HepG2 (cell line): ENCODE data around the gene BIRC5. TPM values are rescaled to one million over a fixed set of nuclear protein-coding genes. Genes with fewer than 3 reads are reported as not detected.

Experiments used
- ATAC-seq: fragments of 200-7000 bp; cut with Tn5 transposase; 3 replicates; pipeline ENCODE4 v1.9.1; 2020; ENCODE audit warnings: mild to moderate bottlenecking, moderate library complexity
- BruUV-seq: library from RNA; stranded (reverse); fragments of 400-500 nt; replicated peaks from 2 replicates; lab custom pipeline; 2021; lab: Mats Ljungman, UMichigan
- CTCF ChIA-PET: fragments of 300-600 bp; formaldehyde crosslinking; extraction: SDS; loops from one replicate; lab custom pipeline; 2021; ENCODE audit warnings: low total read pairs, inconsistent platforms, low intra/inter-chr PET ratio; lab: Yijun Ruan, JAX
- POLR2A ChIA-PET: fragments of 350-600 bp; sonication (Branson Sonifier 250); formaldehyde crosslinking; loops from one replicate; lab custom pipeline; 2020; ENCODE audit warnings: antibody characterized with exemption, inconsistent platforms; lab: Yijun Ruan, JAX
- DNase-seq: peaks from one replicate; pipeline ENCODE4 v3.0.0-alpha.2; 2015; ENCODE audit warnings: low spot score
- FAIRE-seq: peaks from 3 replicates; lab custom pipeline; 2011; peaks lifted over from hg19 to GRCh38; lab: Jason Lieb, UNC
- H2AFZ ChIP-seq: one replicate; pipeline ENCODE4 v1.6.1; 2011; ENCODE audit warnings: low read length, inconsistent platforms
- H3K27ac ChIP-seq: fragments of 300-600 bp; 3 replicates; pipeline ENCODE4 v1.8.0; 2011; ENCODE audit warnings: mixed run types, mild to moderate bottlenecking, mixed read lengths, low read length, inconsistent platforms; ENCODE audit not compliant: insufficient read depth; ENCODE audit errors: extremely low read length
- H3K27me3 ChIP-seq, 2 experiments: fragments of 200-600 bp in 1 of 2; 2 replicates in 1 of 2; 3 replicates in 1 of 2; pipeline versions ENCODE4 v1.6.0 to v1.8.0; 2011; ENCODE audit warnings: low read length in 2 of 2, mild to moderate bottlenecking in 2 of 2, moderate library complexity in 2 of 2, inconsistent platforms in 1 of 2; ENCODE audit not compliant: insufficient read depth in 2 of 2, control insufficient read depth in 1 of 2
- H3K36me3 ChIP-seq, 2 experiments: fragments of 200-600 bp in 1 of 2; replicated peaks in 1 of 2; 2 replicates in 1 of 2; 3 replicates in 1 of 2; pipeline versions ENCODE4 v1.5.1 to v1.8.0; 2011; ENCODE audit warnings: low read length in 2 of 2, inconsistent platforms in 1 of 2; ENCODE audit not compliant: insufficient read depth in 2 of 2, control insufficient read depth in 1 of 2
- H3K4me1 ChIP-seq: 2 replicates; pipeline ENCODE4 v1.5.1; 2012; ENCODE audit warnings: low read length, inconsistent platforms; ENCODE audit not compliant: insufficient read depth
- H3K4me2 ChIP-seq: 2 replicates; pipeline ENCODE4 v1.6.0; 2011; ENCODE audit warnings: low read depth, low read length, inconsistent platforms
- H3K4me3 ChIP-seq, 3 experiments: fragments of 200-600 bp in 1 of 3; sonication (generic), shearing (Covaris generic) in 1 of 3; replicated peaks in 1 of 3; 2 replicates each; pipeline ENCODE4 v1.5.1; 2011 to 2016; ENCODE audit warnings: low read length in 3 of 3, inconsistent platforms in 2 of 3, low read depth in 2 of 3, mild to moderate bottlenecking in 2 of 3, control low read depth in 1 of 3, mixed read lengths in 1 of 3; ENCODE audit not compliant: insufficient read depth in 1 of 3
- H3K79me2 ChIP-seq: one replicate; pipeline ENCODE4 v1.6.1; 2011; ENCODE audit warnings: low read length, inconsistent platforms; ENCODE audit not compliant: insufficient read depth
- H3K9ac ChIP-seq: 2 replicates; pipeline ENCODE4 v1.6.0; 2011; ENCODE audit warnings: mild to moderate bottlenecking, low read depth, low read length, inconsistent platforms; ENCODE audit not compliant: insufficient read depth
- H3K9me3 ChIP-seq: 2 replicates; pipeline ENCODE4 v1.5.1; 2012; ENCODE audit warnings: mild to moderate bottlenecking, low read length
- H4K20me1 ChIP-seq: 2 replicates; pipeline ENCODE4 v1.6.0; 2011; ENCODE audit warnings: inconsistent platforms, mild to moderate bottlenecking, low read length, moderate library complexity; ENCODE audit not compliant: insufficient read depth
- CHCHD3 ChIP-seq: sonication (generic); formaldehyde crosslinking; IDR thresholded peaks from 2 replicates; pipeline ENCODE4 v1.8.0; 2022; ENCODE audit warnings: mild to moderate bottlenecking, missing genetic modification reagents, moderate library complexity
- GABPA ChIP-seq, 2 experiments: IDR thresholded peaks; 2 replicates each; pipeline ENCODE4 v1.6.1; 2011 to 2016; ENCODE audit warnings: low read depth in 2 of 2, low read length in 1 of 2, missing biosample characterization in 1 of 2, missing genetic modification characterization in 1 of 2
- HOXA5 ChIP-seq: sonication (generic); formaldehyde crosslinking; IDR thresholded peaks from 2 replicates; pipeline ENCODE4 v1.4.0; 2020; ENCODE audit warnings: missing genetic modification reagents
- KMT2A ChIP-seq: sonication (generic); formaldehyde crosslinking; IDR thresholded peaks from 2 replicates; pipeline ENCODE4 v1.4.0; 2020; ENCODE audit warnings: missing genetic modification reagents
- ZNF24 ChIP-seq: fragments of 450-650 bp; IDR thresholded peaks from 2 replicates; pipeline ENCODE4 v1.6.1; 2017; ENCODE audit warnings: antibody characterized with exemption, mild to moderate bottlenecking
- ZNF512 ChIP-seq: sonication (generic); formaldehyde crosslinking; IDR thresholded peaks from 2 replicates; pipeline ENCODE4 v1.4.0; 2020; ENCODE audit warnings: mild to moderate bottlenecking, missing genetic modification reagents
- ZNF580 ChIP-seq: IDR thresholded peaks from 2 replicates; pipeline ENCODE4 v1.6.1; 2016; ENCODE audit warnings: low read depth, borderline replicate concordance
- ZNF710 ChIP-seq: sonication (generic); formaldehyde crosslinking; IDR thresholded peaks from 2 replicates; pipeline ENCODE4 v1.5.0; 2020; ENCODE audit warnings: mild to moderate bottlenecking, missing genetic modification reagents, borderline replicate concordance
- ZNF816 ChIP-seq: sonication (generic); formaldehyde crosslinking; IDR thresholded peaks from 2 replicates; pipeline ENCODE4 v1.8.0; 2022; ENCODE audit warnings: missing genetic modification reagents, mild to moderate bottlenecking, borderline replicate concordance
- ZNF878 ChIP-seq: sonication (generic); formaldehyde crosslinking; IDR thresholded peaks from 2 replicates; pipeline ENCODE4 v1.8.1; 2023; ENCODE audit warnings: mild to moderate bottlenecking, missing genetic modification reagents, moderate library complexity
- WGBS: methylation state at CpG from one replicate; pipeline ENCODE4 v1.1.6; 2017; ENCODE audit warnings: low lambda C conversion rate; 5-methylcytosine and 5-hydroxymethylcytosine counted together
- in situ Hi-C: cut with HindIII; loops from 2 replicates; pipeline ENCODE4 v1.10.0; 2017; ENCODE audit warnings: low pct_unique_long_range_greater_than_20kb; ENCODE audit not compliant: extremely low pct_ligation_motif_present
- intact Hi-C: fragments of 100-400 bp; cut with micrococcal nuclease; formaldehyde crosslinking; loops from one replicate; pipeline ENCODE4 v1.10.0; 2022; ENCODE audit not compliant: unreplicated experiment
- polyA plus RNA-seq, 8 experiments: library from polyadenylated mRNA; depleted of rRNA in 3 of 8; stranded (reverse) in 7 of 8; unstranded in 1 of 8; fragments of >200 nt; fragmentation: Illumina TruSeq in 4 of 8; extraction: Trizol in 4 of 8; gene quantifications; 2 replicates each; pipeline versions ENCODE4 v1.2.1 to v1.2.3, GENCODE V29; 2011 to 2016; ENCODE audit warnings: low read depth in 4 of 8, missing spikeins in 1 of 8, mixed read lengths in 1 of 8; ENCODE audit not compliant: insufficient read depth in 1 of 8
- total RNA-seq, 5 experiments: library from RNA; depleted of rRNA; stranded (reverse); fragments of >200 nt; fragmentation: Illumina TruSeq; extraction: Trizol; gene quantifications; 2 replicates each; pipeline ENCODE4 v1.2.3, GENCODE V29; 2016; ENCODE audit warnings: low read depth in 1 of 5
- TF ChIP-seq, protein P1 (sequence below): fragments of 450-650 bp; IDR thresholded peaks from 2 replicates; pipeline ENCODE4 v1.6.1; 2016

BIRC5 gene
- total and polyA plus RNA-seq, 2 of the 13 experiments (the other 11 are each of a cell fraction or from before 2014, with no cell fraction given): 30.3 to 135 TPM

- BruUV-seq: no TSS peak
- WGBS: 39% methylated on average over 2 of the region's 2 CpGs
- Histone ChIP-seq H2AFZ (no peak overlapping the region), H3K4me1 (peaks cover 37% of the 10 kb centered on the region), H3K4me2 (no peak overlapping the region), H3K27me3 (peaks cover 17 to 76% of the 10 kb centered on the region in 2 experiments), H3K9me3 (no peaks in the 10 kb centered on the region), H3K79me2 (no peaks in the 10 kb centered on the region), H4K20me1 (no peaks in the 10 kb centered on the region), H3K9ac (no peak overlapping the region), H3K36me3 (no peaks in the 10 kb centered on the region), H3K4me3 (no peak overlapping the region), H3K27ac (no peak overlapping the region)
- ATAC-seq (no peak), FAIRE-seq (no peak), DNase-seq (no peak)
- TF ChIP-seq, protein P1, sequence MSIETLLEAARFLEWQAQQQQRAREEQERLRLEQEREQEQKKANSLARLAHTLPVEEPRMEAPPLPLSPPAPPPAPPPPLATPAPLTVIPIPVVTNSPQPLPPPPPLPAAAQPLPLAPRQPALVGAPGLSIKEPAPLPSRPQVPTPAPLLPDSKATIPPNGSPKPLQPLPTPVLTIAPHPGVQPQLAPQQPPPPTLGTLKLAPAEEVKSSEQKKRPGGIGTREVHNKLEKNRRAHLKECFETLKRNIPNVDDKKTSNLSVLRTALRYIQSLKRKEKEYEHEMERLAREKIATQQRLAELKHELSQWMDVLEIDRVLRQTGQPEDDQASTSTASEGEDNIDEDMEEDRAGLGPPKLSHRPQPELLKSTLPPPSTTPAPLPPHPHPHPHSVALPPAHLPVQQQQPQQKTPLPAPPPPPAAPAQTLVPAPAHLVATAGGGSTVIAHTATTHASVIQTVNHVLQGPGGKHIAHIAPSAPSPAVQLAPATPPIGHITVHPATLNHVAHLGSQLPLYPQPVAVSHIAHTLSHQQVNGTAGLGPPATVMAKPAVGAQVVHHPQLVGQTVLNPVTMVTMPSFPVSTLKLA: peak; percentile 82
- no peak for TF ChIP-seq ZNF816
- in situ Hi-C loops (no loop called here), intact Hi-C loops (no loop called here)
- ChIA-PET CTCF (no interaction called here), POLR2A (interaction anchor here (1.3 kb wide), 1 partner anchor 8 kb away, joined by 6 read pairs; no protein-coding TSS in a partner anchor)
Observed at GRCh38 chr17:78232859-78233173, 18.8 kb downstream of the BIRC5 start.

GRCh38 chr17:78233678-78234077, 19.6 kb downstream of the BIRC5 start:
- ATAC-seq (no peak), FAIRE-seq (no peak), DNase-seq (no peak)
- no TSS peak for BruUV-seq
- Histone ChIP-seq H3K36me3 (no peaks in the 10 kb centered on the region), H3K27me3 (peaks cover 19 to 78% of the 10 kb centered on the region in 2 experiments), H3K27ac (no peak overlapping the region), H3K4me1 (peaks cover 45% of the 10 kb centered on the region), H2AFZ (no peak overlapping the region), H3K9me3 (no peaks in the 10 kb centered on the region), H3K4me3 (no peak overlapping the region), H3K9ac (no peak overlapping the region), H3K4me2 (no peak overlapping the region), H3K79me2 (no peaks in the 10 kb centered on the region), H4K20me1 (no peaks in the 10 kb centered on the region)
- in situ Hi-C loops: no loop called here
- CTCF ChIA-PET: no interaction called here
- POLR2A ChIA-PET: no interaction called here
- TF ChIP-seq ZNF512 (CRISPR knock-in tag) (no peak), HOXA5 (CRISPR knock-in tag) (no peak), KMT2A (CRISPR knock-in tag) (no peak), ZNF710 (CRISPR knock-in tag) (no peak), ZNF24 (no peak), CHCHD3 (CRISPR knock-in tag) (no peak), ZNF878 (no peak), GABPA (IDR thresholded peaks at IDR 0.05; ENCODE audit: low read depth, low read length) (no peak), GABPA (CRISPR knock-in tag; IDR thresholded peaks at IDR 0.05; ENCODE audit: low read depth) (no peak), ZNF580 (CRISPR knock-in tag) (no peak)
- WGBS: 17% methylated on average over 7 of the region's 10 CpGs
- intact Hi-C loops: no loop called here
